Measurements from ENCODE around the gene CMTM3.
"Not testable (repeated sequence)": the region's sequence is repeated elsewhere in the genome, so short reads cannot be mapped to it uniquely, and the experiment has no call there.

Gene CMTM3

DNA sequence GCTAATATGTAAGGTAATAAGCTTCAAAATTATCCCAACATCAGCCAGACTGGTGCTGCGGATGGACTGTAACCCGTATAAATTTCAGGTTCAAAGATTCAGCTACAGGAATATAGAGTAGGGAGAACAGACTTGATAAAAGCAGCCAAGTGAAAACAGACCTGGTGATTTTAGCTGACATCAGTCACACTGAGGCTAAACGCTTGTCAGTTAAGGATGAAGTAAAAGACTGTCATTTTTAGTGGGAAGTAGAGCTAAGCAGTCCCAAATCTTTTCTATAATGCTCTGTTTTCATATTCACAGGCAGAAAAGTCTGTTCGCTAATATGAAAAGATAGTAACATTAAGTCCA is 56.7 kb downstream of the CMTM3 start:
- no peak for DNase-seq (ENCODE audit: low read depth in 2 of 2)

- not testable (repeated sequence) for DNase-seq (ENCODE audit: low read depth in 2 of 2)
Measured at GRCh38 chr16:66661671-66662346, 57.3 kb downstream of the CMTM3 start.

- no peak for DNase-seq (ENCODE audit: low read depth in 2 of 2)
Measured at GRCh38 chr16:66662445-66663194, 58.1 kb downstream of the CMTM3 start.
